CD4-positive, alpha-beta T cell treated with Interleukin-4 for 4 hours (primary cell): ENCODE data around the gene PAQR4.
"Not testable (repeated sequence)": the region's sequence is repeated elsewhere in the genome, so short reads cannot be mapped to it uniquely, and the experiment has no call there.

Experiments
- DNase-seq: peaks from one replicate; pipeline ENCODE4 v3.0.0-alpha.2; 2020

PAQR4 gene

DNA sequence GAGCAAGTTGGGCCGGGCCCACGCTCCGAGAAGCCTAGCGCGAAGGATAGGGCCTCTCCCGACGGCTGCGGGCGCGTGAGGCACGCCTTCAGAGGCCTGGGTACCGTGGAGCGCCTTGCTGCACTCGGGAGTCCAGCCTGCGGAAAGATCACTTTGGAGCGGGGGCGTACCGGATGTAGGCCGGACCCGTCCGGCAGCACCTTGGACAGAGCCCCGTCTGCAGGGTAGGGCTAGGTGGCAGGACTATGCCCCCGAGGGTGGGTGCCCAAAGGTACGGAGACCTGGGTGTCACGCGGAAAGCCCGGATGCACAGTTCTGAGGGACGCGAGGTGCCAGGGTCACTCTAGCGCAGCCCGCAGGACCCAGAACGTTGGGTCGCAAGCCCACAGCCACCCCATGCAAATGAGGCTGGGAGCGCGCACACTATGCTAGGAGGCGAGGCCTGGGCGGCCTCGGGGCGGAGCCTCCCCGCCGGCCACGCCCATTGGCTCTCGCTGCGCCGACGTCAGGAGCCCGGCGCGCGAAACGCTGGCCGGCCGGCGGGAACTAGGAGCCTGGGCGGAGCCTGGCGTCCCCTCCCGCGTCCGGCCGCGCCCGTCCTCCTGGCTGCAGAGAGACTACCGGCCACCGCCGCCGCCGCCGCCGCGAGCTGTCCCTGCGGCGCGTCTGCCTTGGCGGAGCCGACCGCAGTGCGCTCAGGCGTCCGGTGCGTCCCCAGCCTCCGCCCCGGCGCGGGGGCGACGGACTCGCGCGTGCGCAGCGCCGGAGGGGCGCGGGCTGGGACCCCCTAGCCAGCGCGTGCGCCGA lies at the start of gene PAQR4:
Gene PAQR4 (plus strand): TSS at position 611 of the 807 bp plus-strand sequence. CDS start 327 bp downstream, outside the sequence.
- peak; percentile 62 for DNase-seq

- DNase-seq: peak; percentile 60
These were observed 49.5 kb upstream of the PAQR4 start for GRCh38 chr16:2919511-2920255.

DNA sequence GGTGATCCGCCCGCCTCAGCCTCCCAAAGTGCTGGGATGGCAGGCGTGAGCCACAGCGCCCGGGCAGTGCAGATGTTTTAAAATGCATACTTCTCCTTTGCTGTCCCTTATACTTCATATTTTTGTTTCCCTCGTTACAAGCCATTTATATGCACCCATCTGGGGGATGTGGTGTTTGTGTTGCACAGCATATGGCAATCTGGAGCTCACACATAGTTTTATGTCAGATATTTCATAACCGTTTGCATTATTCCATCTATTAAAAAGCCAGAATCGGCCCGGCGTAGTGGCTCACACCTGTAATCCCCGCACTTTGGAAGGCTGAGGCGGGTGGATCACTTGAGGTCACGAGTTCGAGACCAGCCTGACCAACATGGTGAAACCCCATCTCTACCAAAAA lies 45.7 kb upstream of the PAQR4 start:
- DNase-seq: no peak

GRCh38 chr16:2924901-2925755 lies 44.0 kb upstream of the PAQR4 start:
- DNase-seq: no peak

DNA sequence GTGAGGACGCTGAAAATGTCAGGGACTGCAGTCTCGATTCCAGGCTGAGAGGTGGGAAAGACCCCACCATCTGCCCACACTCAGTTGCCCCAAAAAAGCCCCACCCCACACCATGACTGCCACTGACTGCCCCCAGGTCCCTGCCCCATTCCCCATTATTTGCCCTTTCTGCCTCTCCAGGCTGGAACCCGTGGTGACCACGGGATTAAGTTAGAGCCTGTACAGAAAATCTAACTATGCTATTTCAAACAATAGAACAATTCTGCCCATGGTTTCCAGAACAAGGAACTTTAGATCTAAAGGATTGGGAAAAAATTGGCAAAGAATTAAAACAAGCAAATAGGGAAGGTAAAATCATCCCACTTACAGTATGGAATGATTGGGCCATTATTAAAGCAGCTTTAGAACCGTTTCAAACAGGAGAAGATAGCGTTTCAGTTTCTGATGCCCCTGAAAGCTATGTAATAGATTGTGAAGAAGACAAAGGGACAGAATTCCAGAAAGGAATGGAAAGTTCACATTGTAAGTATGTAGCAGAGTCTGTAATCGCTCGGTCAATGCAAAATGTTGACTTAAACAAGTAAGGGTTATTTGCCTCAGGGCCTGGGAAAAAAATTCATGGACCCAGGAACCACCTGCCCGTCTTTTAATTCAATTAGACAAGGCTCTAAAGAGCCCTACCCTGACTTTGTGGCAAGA lies 43.0 kb upstream of the PAQR4 start:
- no peak for DNase-seq

- DNase-seq: no peak
These were observed 42.5 kb upstream of the PAQR4 start for GRCh38 chr16:2926650-2926999.

GRCh38 chr16:2927010-2927646 lies 42.0 kb upstream of the PAQR4 start:
- peak; percentile 88 for DNase-seq

- DNase-seq: not testable (repeated sequence)
These were observed 41.0 kb upstream of the PAQR4 start for GRCh38 chr16:2928151-2928550.

DNA sequence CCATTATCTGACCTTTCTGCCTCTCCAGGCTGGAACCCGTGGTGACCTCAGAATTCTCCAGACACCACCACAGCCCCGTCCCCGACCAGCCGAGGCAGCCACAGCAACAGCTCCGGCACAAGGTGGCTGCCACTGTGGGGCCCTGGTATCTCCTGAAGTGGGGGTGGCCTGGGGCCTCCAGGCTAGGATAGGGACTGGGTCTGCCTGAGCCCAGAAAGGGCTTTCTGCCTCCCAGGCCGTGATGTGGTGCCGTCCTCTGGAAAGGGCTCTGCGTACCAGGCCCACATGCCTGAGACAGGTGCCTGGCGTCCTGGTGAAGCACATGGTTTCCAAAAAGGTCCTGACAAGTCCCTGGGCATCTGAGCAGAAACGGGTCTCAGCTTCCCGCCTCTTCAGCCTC lies 40.4 kb upstream of the PAQR4 start:
- DNase-seq: no peak

- DNase-seq: no peak
These were observed 39.5 kb upstream of the PAQR4 start for GRCh38 chr16:2929693-2930092.

DNA sequence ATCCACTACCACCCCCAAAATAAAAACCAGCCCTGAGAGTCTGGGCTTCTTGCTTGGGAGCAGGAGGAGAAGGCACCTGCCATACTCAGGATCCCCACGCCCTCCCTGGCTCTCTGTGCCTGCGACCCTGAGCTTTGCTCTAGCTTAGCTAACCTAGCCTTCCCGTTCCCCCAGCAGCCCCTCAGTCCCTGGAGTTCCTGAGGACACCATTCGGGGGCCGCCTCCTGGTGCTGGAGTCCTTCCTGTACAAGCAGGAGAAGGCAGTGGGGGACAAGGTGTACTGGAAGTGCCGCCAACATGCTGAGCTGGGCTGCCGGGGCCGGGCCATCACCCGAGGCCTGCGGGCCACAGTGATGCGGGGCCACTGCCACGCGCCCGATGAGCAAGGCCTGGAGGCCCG lies 38.9 kb upstream of the PAQR4 start:
- no peak for DNase-seq

DNA sequence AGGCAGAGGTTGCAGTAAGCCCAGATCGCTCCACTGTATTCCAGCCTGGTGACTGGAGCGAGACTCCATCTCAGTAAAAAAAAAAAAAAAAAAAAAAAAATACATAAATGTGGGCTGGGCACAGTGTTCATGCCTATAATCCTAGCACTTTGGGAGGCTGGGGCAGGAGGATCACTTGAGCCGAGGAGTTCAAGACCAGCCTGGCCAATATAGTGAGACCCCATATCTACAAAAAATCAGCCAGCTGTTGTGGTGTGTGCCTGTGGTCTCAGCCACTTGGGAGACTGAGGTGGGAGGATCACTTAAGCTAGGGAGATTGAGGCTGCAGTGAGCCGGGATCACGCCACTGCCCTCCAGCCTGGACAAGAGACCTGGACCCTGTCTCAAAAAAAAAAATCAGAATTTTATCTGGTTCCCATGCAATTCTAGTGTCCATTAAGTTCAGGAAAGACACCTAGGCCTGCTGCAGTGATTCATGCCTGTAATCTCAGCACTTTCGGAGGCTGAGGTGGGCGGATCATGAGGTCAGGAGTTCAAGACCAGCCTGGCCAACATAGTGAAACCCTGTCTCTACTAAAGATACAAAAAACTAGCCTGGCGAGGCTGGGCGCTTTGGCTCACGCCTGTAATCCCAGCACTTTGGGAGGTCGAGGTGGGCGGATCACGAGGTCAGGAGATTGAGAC lies 37.8 kb upstream of the PAQR4 start:
- not testable (repeated sequence) for DNase-seq

GRCh38 chr16:2933136-2933535 lies 36.0 kb upstream of the PAQR4 start:
- no peak for DNase-seq

DNA sequence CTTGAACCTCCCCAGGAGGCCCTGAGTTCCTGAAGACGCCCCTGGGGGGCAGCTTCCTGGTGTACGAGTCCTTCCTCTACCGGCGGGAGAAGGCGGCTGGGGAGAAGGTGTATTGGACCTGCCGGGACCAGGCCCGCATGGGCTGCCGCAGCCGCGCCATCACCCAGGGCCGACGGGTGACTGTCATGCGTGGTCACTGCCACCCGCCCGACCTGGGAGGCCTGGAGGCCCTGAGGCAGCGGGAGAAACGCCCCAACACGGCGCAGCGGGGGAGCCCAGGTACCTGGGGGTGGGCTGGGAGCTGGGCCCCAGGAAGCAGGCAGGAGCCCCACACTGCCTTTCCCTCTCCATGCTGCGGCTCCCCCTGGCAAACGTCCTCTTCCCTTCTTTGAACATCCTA lies 35.4 kb upstream of the PAQR4 start:
- no peak for DNase-seq

DNA sequence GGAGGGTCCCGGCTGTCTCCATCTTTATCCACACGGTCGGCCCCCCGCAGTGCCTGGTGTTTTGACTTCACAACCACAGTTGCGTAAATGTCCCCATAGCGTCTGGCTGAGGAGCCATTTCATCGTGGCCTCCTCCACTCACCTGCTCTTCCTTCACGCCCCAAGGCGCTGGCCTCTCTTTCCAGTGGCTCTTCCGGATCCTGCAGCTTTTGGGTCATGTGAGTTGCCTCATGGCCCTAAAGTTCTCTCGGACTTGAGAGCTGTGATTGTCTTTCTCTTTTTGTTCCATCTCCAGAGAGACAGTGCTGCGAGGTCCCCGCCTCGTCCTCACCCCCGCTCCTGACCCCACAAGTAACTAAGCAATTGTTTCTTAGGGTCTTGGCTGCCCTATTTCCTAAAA lies 34.7 kb upstream of the PAQR4 start:
- DNase-seq: no peak

DNA sequence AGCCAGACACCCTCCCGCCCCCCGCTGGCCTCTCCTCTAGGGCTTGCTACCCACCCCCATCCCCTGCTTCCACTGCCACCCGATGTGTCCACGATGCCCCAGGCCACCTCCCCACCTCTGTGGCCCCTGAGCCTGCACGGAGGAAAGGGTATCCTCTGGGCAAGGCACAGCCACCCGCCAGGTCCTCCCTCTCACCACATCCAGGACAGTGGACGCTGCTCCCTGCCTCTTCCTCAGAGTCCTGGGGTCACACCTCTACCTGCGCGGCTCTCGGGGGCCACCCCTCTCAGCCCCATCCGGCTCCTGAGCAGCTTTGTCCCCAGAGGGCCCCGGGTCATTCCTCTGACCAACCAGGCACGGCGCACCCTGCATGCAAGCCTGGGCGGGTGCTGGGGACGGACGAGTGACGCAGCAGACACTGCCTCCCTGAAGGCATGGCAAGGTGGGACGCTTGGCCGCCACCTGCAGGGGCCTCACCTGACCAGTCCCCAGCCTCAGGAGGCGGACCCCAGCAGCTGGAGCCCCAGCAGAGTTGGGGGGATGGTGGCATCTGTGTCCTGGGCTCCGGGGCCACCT lies 32.6 kb upstream of the PAQR4 start:
- no peak for DNase-seq

DNA sequence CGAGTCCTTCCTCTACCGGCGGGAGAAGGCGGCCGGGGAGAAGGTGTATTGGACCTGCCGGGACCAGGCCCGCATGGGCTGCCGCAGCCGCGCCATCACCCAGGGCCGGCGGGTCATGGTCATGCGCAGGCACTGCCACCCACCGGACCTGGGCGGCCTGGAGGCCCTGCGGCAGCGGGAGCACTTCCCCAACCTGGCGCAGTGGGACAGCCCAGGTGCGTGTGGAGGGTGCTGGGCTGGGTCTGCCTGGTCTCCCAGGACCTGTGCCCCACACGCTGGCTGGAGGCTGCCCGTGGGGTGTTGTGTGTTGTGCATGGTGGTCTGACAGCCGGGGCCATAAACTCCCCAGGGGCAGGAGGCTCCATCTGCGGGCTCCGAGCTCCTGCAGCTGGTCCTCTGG lies 32.0 kb upstream of the PAQR4 start:
- no peak for DNase-seq

DNA sequence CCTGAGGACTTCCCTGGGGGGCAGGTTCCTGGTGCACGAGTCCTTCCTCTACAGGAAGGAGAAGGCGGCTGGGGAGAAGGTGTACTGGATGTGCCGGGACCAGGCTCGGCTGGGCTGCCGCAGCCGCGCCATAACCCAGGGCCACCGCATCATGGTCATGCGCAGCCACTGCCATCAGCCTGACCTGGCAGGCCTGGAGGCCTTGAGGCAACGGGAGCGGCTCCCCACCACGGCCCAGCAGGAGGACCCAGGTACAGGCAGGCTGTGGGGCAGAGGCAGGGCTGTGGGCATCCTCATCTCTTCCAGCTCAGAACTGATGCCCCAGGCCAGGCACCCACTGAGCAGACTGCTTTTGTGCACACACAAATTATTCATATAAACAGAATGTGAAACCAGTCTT lies 30.9 kb upstream of the PAQR4 start:
- no peak for DNase-seq

DNA sequence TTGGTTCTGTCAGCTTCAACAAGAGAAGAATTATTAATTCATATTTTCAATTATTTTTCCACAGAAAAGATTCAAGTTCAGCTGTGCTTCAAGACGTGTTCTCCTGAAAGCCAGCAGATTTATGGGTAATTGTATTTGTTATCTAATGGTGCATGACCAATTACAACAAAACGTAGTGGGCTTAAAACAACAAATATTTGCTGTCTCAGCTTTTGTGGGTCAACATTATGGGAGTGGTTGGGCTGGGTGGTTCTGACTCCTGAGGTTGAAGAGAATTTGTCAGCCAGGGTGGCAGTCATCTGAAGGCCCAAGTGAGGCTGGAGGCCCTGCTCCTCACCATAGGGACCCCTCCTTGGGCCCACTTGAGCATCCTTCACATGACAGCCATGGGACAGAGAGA lies 29.2 kb upstream of the PAQR4 start:
- DNase-seq: no peak

GRCh38 chr16:2942045-2942444 lies 27.1 kb upstream of the PAQR4 start:
- no peak for DNase-seq

- not testable (repeated sequence) for DNase-seq
These were observed 25.4 kb upstream of the PAQR4 start for GRCh38 chr16:2943716-2944115.
